GM12878 (cell line): ENCODE measurements around the gene SLC10A1. TPM values are rescaled to one million over a fixed set of nuclear protein-coding genes. Genes with fewer than 3 reads are reported as not detected.

Experiments used
- ATAC-seq: fragments of 200-7000 bp; cut with Tn5 transposase; 3 replicates; pipeline ENCODE4 v1.9.1; 2020; ENCODE audit warnings: mild to moderate bottlenecking, moderate library complexity
- BruUV-seq: library from RNA; stranded (reverse); fragments of 400-500 nt; replicated peaks from 2 replicates; lab custom pipeline; 2021; lab: Mats Ljungman, UMichigan
- CTCF ChIA-PET: fragments of 300-600 bp; sonication (Branson Sonifier 250); formaldehyde crosslinking; extraction: SDS; loops from one replicate; lab custom pipeline; 2021; ENCODE audit warnings: inconsistent platforms; lab: Yijun Ruan, JAX
- POLR2A ChIA-PET: fragments of 350-600 bp; formaldehyde crosslinking; extraction: SDS; loops from one replicate; lab custom pipeline; 2021; ENCODE audit warnings: inconsistent platforms; lab: Charles Lee
- RAD21 ChIA-PET: fragments of 300-600 bp; sonication (Branson Sonifier 250); formaldehyde crosslinking; loops from one replicate; lab custom pipeline; 2023; ENCODE audit warnings: antibody characterized with exemption; ENCODE audit not compliant: unreplicated experiment; lab: Charles Lee
- SMC1A ChIA-PET: fragments of 300-600 bp; sonication (Branson Sonifier 250); formaldehyde crosslinking; loops from one replicate; lab custom pipeline; 2023; ENCODE audit not compliant: unreplicated experiment, uncharacterized antibody; lab: Charles Lee
- DNase-seq: peaks from one replicate; pipeline ENCODE4 v3.0.0-alpha.2; 2011; ENCODE audit warnings: low read depth, low spot score
- FAIRE-seq: peaks from 3 replicates; lab custom pipeline; 2011; peaks lifted over from hg19 to GRCh38; lab: Jason Lieb, UNC
- H2AFZ ChIP-seq: 2 replicates; pipeline ENCODE4 v1.6.0; 2011; ENCODE audit warnings: low read depth, low read length, control low read depth; ENCODE audit not compliant: control insufficient read depth
- H3K27ac ChIP-seq: 2 replicates; pipeline ENCODE4 v1.5.1; 2011; ENCODE audit warnings: control low read depth; ENCODE audit not compliant: control insufficient read depth, insufficient read depth
- H3K27me3 ChIP-seq, 2 experiments: replicated peaks in 1 of 2; 2 replicates each; pipeline versions ENCODE4 v1.6.0 to v1.6.1; 2011; ENCODE audit warnings: low read length in 1 of 2; ENCODE audit not compliant: control insufficient read depth in 2 of 2, insufficient read depth in 2 of 2
- H3K36me3 ChIP-seq, 2 experiments: 2 replicates each; pipeline ENCODE4 v1.5.1; 2011; ENCODE audit warnings: low read length in 1 of 2; ENCODE audit not compliant: control insufficient read depth in 2 of 2, insufficient read depth in 2 of 2
- H3K4me1 ChIP-seq: 2 replicates; pipeline ENCODE4 v1.6.1; 2011; ENCODE audit warnings: mild to moderate bottlenecking, low read length, moderate library complexity, mixed read lengths; ENCODE audit not compliant: control insufficient read depth, insufficient read depth
- H3K4me2 ChIP-seq: 2 replicates; pipeline ENCODE4 v1.6.0; 2011; ENCODE audit warnings: control low read depth; ENCODE audit not compliant: control insufficient read depth, insufficient read depth
- H3K4me3 ChIP-seq: fragments of 200-600 bp; sonication (generic); 2 replicates; pipeline ENCODE4 v1.5.1; 2016
- H3K79me2 ChIP-seq: 2 replicates; pipeline ENCODE4 v1.6.0; 2011; ENCODE audit warnings: low read length; ENCODE audit not compliant: control insufficient read depth, insufficient read depth
- H3K9ac ChIP-seq: 2 replicates; pipeline ENCODE4 v1.8.0; 2011; ENCODE audit warnings: low read length, control low read depth, mixed read lengths; ENCODE audit not compliant: control insufficient read depth, insufficient read depth
- H3K9me3 ChIP-seq: replicated peaks from 3 replicates; pipeline ENCODE4 v1.5.1; 2011; ENCODE audit warnings: mild to moderate bottlenecking, low read length; ENCODE audit not compliant: control insufficient read depth, insufficient read depth
- H4K20me1 ChIP-seq: 2 replicates; pipeline ENCODE4 v1.6.0; 2011; ENCODE audit not compliant: control insufficient read depth, insufficient read depth
- ATF3 ChIP-seq: IDR thresholded peaks from 2 replicates; pipeline ENCODE4 v1.6.1; 2011; ENCODE audit warnings: low read depth, mild to moderate bottlenecking, low read length, moderate library complexity, borderline replicate concordance; ENCODE audit errors: extremely low read depth
- ATF7 ChIP-seq: fragments of 450-650 bp; IDR thresholded peaks from 2 replicates; pipeline ENCODE4 v1.6.1; 2016; ENCODE audit warnings: low read depth, mild to moderate bottlenecking
- CREB1 ChIP-seq: IDR thresholded peaks from 2 replicates; pipeline ENCODE4 v1.6.1; 2012; ENCODE audit warnings: low read depth, mild to moderate bottlenecking, inconsistent platforms
- E2F4 ChIP-seq: IDR thresholded peaks from 2 replicates; pipeline ENCODE4 v1.6.1; 2012; ENCODE audit warnings: low read depth, low read length, improper control_type of control experiment
- E4F1 ChIP-seq: fragments of 450-650 bp; IDR thresholded peaks from 2 replicates; pipeline ENCODE4 v1.6.1; 2018; ENCODE audit warnings: borderline replicate concordance, mild to moderate bottlenecking; ENCODE audit not compliant: partially characterized antibody
- ETV6 ChIP-seq, 2 experiments: fragments of 450-650 bp in 1 of 2; IDR thresholded peaks in 1 of 2; conservative IDR thresholded peaks in 1 of 2; 2 replicates each; pipeline ENCODE4 v1.6.1; 2014; ENCODE audit warnings: antibody characterized with exemption in 1 of 2, borderline replicate concordance in 1 of 2, low read depth in 1 of 2, mild to moderate bottlenecking in 1 of 2, moderate library complexity in 1 of 2
- KLF5 ChIP-seq: fragments of 450-650 bp; IDR thresholded peaks from 2 replicates; pipeline ENCODE4 v1.6.1; 2014; ENCODE audit warnings: mild to moderate bottlenecking; ENCODE audit not compliant: partially characterized antibody
- LARP7 ChIP-seq: fragments of 450-650 bp; IDR thresholded peaks from 2 replicates; pipeline ENCODE4 v1.6.1; 2017; ENCODE audit warnings: mild to moderate bottlenecking
- NR2F1 ChIP-seq: fragments of 450-650 bp; conservative IDR thresholded peaks from 2 replicates; pipeline ENCODE4 v1.6.1; 2017; ENCODE audit warnings: mild to moderate bottlenecking
- PRDM15 ChIP-seq: fragments of 450-650 bp; formaldehyde crosslinking; IDR thresholded peaks from 2 replicates; pipeline ENCODE4 v1.4.0; 2020; ENCODE audit warnings: mild to moderate bottlenecking, moderate library complexity
- SIN3A ChIP-seq: IDR thresholded peaks from 2 replicates; pipeline ENCODE4 v1.6.1; 2012; ENCODE audit warnings: low read depth, low read length, improper control_type of control experiment
- ZBTB33 ChIP-seq: fragments of 450-650 bp; IDR thresholded peaks from 2 replicates; pipeline ENCODE4 v1.6.1; 2017; ENCODE audit warnings: mild to moderate bottlenecking
- ZNF24 ChIP-seq: fragments of 450-650 bp; IDR thresholded peaks from 2 replicates; pipeline ENCODE4 v1.6.1; 2017; ENCODE audit warnings: antibody characterized with exemption, mild to moderate bottlenecking
- WGBS: methylation state at CpG from one replicate; pipeline ENCODE4 v1.1.6; 2016; ENCODE audit warnings: low lambda C conversion rate; ENCODE audit not compliant: insufficient replicate concordance, insufficient coverage; ENCODE audit errors: missing lambda C conversion rate; 5-methylcytosine and 5-hydroxymethylcytosine counted together
- in situ Hi-C: fragments of 300-500 bp; cut with MboI; formaldehyde crosslinking; loops from 9 replicates; pipeline ENCODE4 v1.14.3; 2018; ENCODE audit warnings: mixed read lengths
- intact Hi-C: fragments of 100-400 bp; cut with micrococcal nuclease; formaldehyde crosslinking; loops from one replicate; pipeline ENCODE4 v1.14.2; 2022; ENCODE audit not compliant: unreplicated experiment
- polyA plus RNA-seq, 11 experiments: library from polyadenylated mRNA; depleted of rRNA in 4 of 11; unstranded in 6 of 11; stranded (reverse) in 5 of 11; fragments of >200 nt; fragmentation: Nextera tagmentation in 4 of 11; fragmentation: Illumina TruSeq in 1 of 11; extraction: Ambion mirVana in 4 of 11; extraction: Trizol in 1 of 11; gene quantifications; 1 replicate in 1 of 11; 2 replicates in 10 of 11; pipeline versions ENCODE4 v1.2.1 to v1.2.3, GENCODE V29; 2011 to 2016; ENCODE audit warnings: inconsistent platforms in 2 of 11, missing spikeins in 2 of 11, low read depth in 1 of 11
- total RNA-seq, 4 experiments: library from RNA; depleted of rRNA in 3 of 4; stranded (reverse); fragments of >200 nt in 3 of 4; fragmentation: Illumina TruSeq in 1 of 4; extraction: Trizol in 1 of 4; gene quantifications; 2 replicates each; pipeline versions ENCODE4 v1.2.1 to v1.2.3, GENCODE V29; 2013 to 2021

SLC10A1 gene
- total and polyA plus RNA-seq, 10 of the 15 experiments (the other 5 are each of a cell fraction or from before 2014, with no cell fraction given), result 0.15 to 0.16 TPM; not detected in 8

GRCh38 chr14:69754487-69754886, 42.6 kb downstream of the SLC10A1 start (continued):
- no peak for TF ChIP-seq PRDM15 (CRISPR knock-in tag)
- no peak for TF ChIP-seq KLF5
- TF ChIP-seq E4F1, result no peak
- TF ChIP-seq LARP7, result no peak
- TF ChIP-seq CREB1, result no peak
- TF ChIP-seq, all 136 proteins: peak for 0

- H3K4me1 ChIP-seq, result no peaks in the 10 kb centered on the region
- no peak overlapping the region for H3K4me2 ChIP-seq
- in situ Hi-C loops (no loop called here), intact Hi-C loops (no loop called here)
- H3K4me3 ChIP-seq, result no peak overlapping the region
- no peak overlapping the region for H3K9ac ChIP-seq
- FAIRE-seq (no peak), ATAC-seq (no peak), DNase-seq (no peak)
- no peak overlapping the region for H3K27ac ChIP-seq
- H4K20me1 ChIP-seq, result no peaks in the 10 kb centered on the region
- no TSS peak for BruUV-seq
- SMC1A ChIA-PET, result no interaction called here
- RAD21 ChIA-PET, result no interaction called here
- H2AFZ ChIP-seq, result no peak overlapping the region
- WGBS, result 38% methylated on average over 1 of the region's 1 CpG
- no peaks in the 10 kb centered on the region for H3K79me2 ChIP-seq
- H3K27me3 ChIP-seq, result no peaks in the 10 kb centered on the region
- H3K36me3 ChIP-seq, result no peaks in the 10 kb centered on the region
- no peaks in the 10 kb centered on the region for H3K9me3 ChIP-seq
- POLR2A ChIA-PET, result no interaction called here
- CTCF ChIA-PET, result interaction anchor here (0.9 to 1.2 kb wide), 2 partner anchors 27 to 672 kb away, joined by 3 read pairs; no protein-coding TSS in a partner anchor
- TF ChIP-seq ATF7 (no peak), ZBTB33 (no peak), ATF3 (no peak), ETV6 (conservative IDR thresholded peaks at IDR 0.05 in 1 of 2, IDR thresholded peaks at IDR 0.05 in 1 of 2; ENCODE audit: borderline replicate concordance in 1 of 2, low read depth in 1 of 2) (no peak), SIN3A (no peak), E2F4 (no peak), NR2F1 (no peak), ZNF24 (no peak)
These were observed 43.2 kb downstream of the SLC10A1 start for GRCh38 chr14:69753860-69754259.
